H9 (cell line): Measurements from ENCODE around the gene NOX5. TPM values are rescaled to one million over a fixed set of nuclear protein-coding genes. Genes with fewer than 3 reads are reported as not detected.

Experiments used
- DNase-seq: peaks from one replicate; pipeline ENCODE4 v3.0.0-alpha.2; 2017
- H2AFZ ChIP-seq: one replicate; pipeline ENCODE4 v1.6.1; 2013; ENCODE audit warnings: mild to moderate bottlenecking, low read length, control low read depth, moderate library complexity
- H2AK5ac ChIP-seq: 2 replicates; pipeline ENCODE4 v1.6.1; 2013; ENCODE audit warnings: low read length, control low read depth, mixed read lengths; ENCODE audit not compliant: insufficient read length
- H2BK120ac ChIP-seq: one replicate; pipeline ENCODE4 v1.6.1; 2013; ENCODE audit warnings: low read depth, mild to moderate bottlenecking, low read length, control low read depth, inconsistent platforms; ENCODE audit not compliant: poor library complexity, severe bottlenecking
- H2BK12ac ChIP-seq: 2 replicates; pipeline ENCODE4 v1.6.1; 2013; ENCODE audit warnings: low read length, control low read depth, mixed read lengths, low read depth; ENCODE audit not compliant: insufficient read length
- H2BK15ac ChIP-seq: 2 replicates; pipeline ENCODE4 v1.6.1; 2013; ENCODE audit warnings: low read depth, low read length, control low read depth
- H2BK20ac ChIP-seq: one replicate; pipeline ENCODE4 v1.6.1; 2013; ENCODE audit warnings: low read depth, mild to moderate bottlenecking, low read length, control low read depth, inconsistent platforms; ENCODE audit not compliant: poor library complexity, severe bottlenecking
- H2BK5ac ChIP-seq: 2 replicates; pipeline ENCODE4 v1.6.1; 2013; ENCODE audit warnings: low read length, control low read depth, mixed read lengths; ENCODE audit not compliant: insufficient read length
- H3K14ac ChIP-seq: 2 replicates; pipeline ENCODE4 v1.6.1; 2013; ENCODE audit warnings: low read length, control low read depth; ENCODE audit not compliant: insufficient read depth
- H3K18ac ChIP-seq: 2 replicates; pipeline ENCODE4 v1.6.1; 2013; ENCODE audit warnings: low read depth, mild to moderate bottlenecking, mixed read lengths, low read length, control low read depth; ENCODE audit not compliant: insufficient read length
- H3K23ac ChIP-seq: 2 replicates; pipeline ENCODE4 v1.6.1; 2013; ENCODE audit warnings: low read length, control low read depth, mixed read lengths, low read depth; ENCODE audit not compliant: insufficient read length
- H3K23me2 ChIP-seq: 2 replicates; pipeline ENCODE4 v1.6.1; 2013; ENCODE audit warnings: low read depth, mild to moderate bottlenecking, mixed read lengths, low read length, control low read depth; ENCODE audit not compliant: insufficient read length, poor library complexity, severe bottlenecking
- H3K27ac ChIP-seq: 2 replicates; pipeline ENCODE4 v1.5.1; 2013; ENCODE audit warnings: low read length, control low read depth, mixed read lengths, low read depth; ENCODE audit not compliant: insufficient read length
- H3K27me3 ChIP-seq: 2 replicates; pipeline ENCODE4 v1.6.1; 2013; ENCODE audit warnings: low read length, control low read depth, inconsistent platforms; ENCODE audit not compliant: insufficient read depth
- H3K4ac ChIP-seq: 2 replicates; pipeline ENCODE4 v1.6.1; 2013; ENCODE audit warnings: low read depth, mild to moderate bottlenecking, control low read depth, inconsistent platforms, low read length, moderate library complexity
- H3K4me1 ChIP-seq: 2 replicates; pipeline ENCODE4 v1.6.1; 2013; ENCODE audit warnings: low read length, control low read depth, inconsistent platforms; ENCODE audit not compliant: insufficient read depth
- H3K4me2 ChIP-seq: 2 replicates; pipeline ENCODE4 v1.6.1; 2013; ENCODE audit warnings: low read length, control low read depth, mixed read lengths; ENCODE audit not compliant: insufficient read length, insufficient read depth
- H3K56ac ChIP-seq: 2 replicates; pipeline ENCODE4 v1.6.1; 2013; ENCODE audit warnings: low read depth, mild to moderate bottlenecking, mixed read lengths, low read length, control low read depth; ENCODE audit not compliant: insufficient read length
- H3K79me1 ChIP-seq: 2 replicates; pipeline ENCODE4 v1.6.1; 2013; ENCODE audit warnings: low read depth, mild to moderate bottlenecking, moderate library complexity, low read length, control low read depth, inconsistent platforms; ENCODE audit not compliant: insufficient read depth, poor library complexity, severe bottlenecking
- H3K79me2 ChIP-seq: 2 replicates; pipeline ENCODE4 v1.6.1; 2013; ENCODE audit warnings: low read length, control low read depth, inconsistent platforms; ENCODE audit not compliant: insufficient read depth
- H3K9ac ChIP-seq: 2 replicates; pipeline ENCODE4 v1.6.1; 2013; ENCODE audit warnings: low read length, control low read depth, mixed read lengths; ENCODE audit not compliant: insufficient read length; ENCODE audit errors: extremely low read depth
- H3K9me3 ChIP-seq: one replicate; pipeline ENCODE4 v1.6.1; 2013; ENCODE audit warnings: low read depth, low read length, inconsistent platforms; ENCODE audit not compliant: control insufficient read depth
- H3T11ph ChIP-seq: one replicate; pipeline ENCODE4 v1.6.1; 2013; ENCODE audit warnings: mild to moderate bottlenecking, low read length, control low read depth, inconsistent platforms
- H4K20me1 ChIP-seq: one replicate; pipeline ENCODE4 v1.6.1; 2013; ENCODE audit not compliant: control insufficient read depth, insufficient read length, insufficient read depth
- H4K5ac ChIP-seq: 2 replicates; pipeline ENCODE4 v1.6.1; 2013; ENCODE audit warnings: low read depth, mild to moderate bottlenecking, mixed read lengths, low read length, control low read depth; ENCODE audit not compliant: insufficient read length
- H4K8ac ChIP-seq: replicated peaks from 2 replicates; pipeline ENCODE4 v1.6.1; 2013; ENCODE audit warnings: low read length, control low read depth, mixed read lengths, low read depth; ENCODE audit not compliant: insufficient read length
- H4K91ac ChIP-seq: 2 replicates; pipeline ENCODE4 v1.6.1; 2013; ENCODE audit warnings: low read depth, mild to moderate bottlenecking, moderate library complexity, mixed read lengths, low read length, control low read depth; ENCODE audit not compliant: insufficient read length
- H3K27ac Mint-ChIP-seq, 3 experiments: 2 replicates in 2 of 3; 3 replicates in 1 of 3; pipeline ENCODE4 v1.8.0; 2020 to 2021; ENCODE audit warnings: mixed read lengths in 3 of 3, mild to moderate bottlenecking in 1 of 3, moderate library complexity in 1 of 3
- H3K27me3 Mint-ChIP-seq: 2 replicates; pipeline ENCODE4 v1.8.0; 2021; ENCODE audit warnings: low read depth, mild to moderate bottlenecking, moderate library complexity, mixed read lengths
- H3K36me3 Mint-ChIP-seq, 3 experiments: 2 replicates in 2 of 3; 3 replicates in 1 of 3; pipeline ENCODE4 v1.8.0; 2020 to 2021; ENCODE audit warnings: low read depth in 3 of 3, mixed read lengths in 3 of 3; ENCODE audit not compliant: insufficient read depth in 1 of 3
- H3K4me1 Mint-ChIP-seq, 2 experiments: 2 replicates each; pipeline ENCODE4 v1.8.0; 2020; ENCODE audit warnings: mixed read lengths in 2 of 2
- H3K4me3 Mint-ChIP-seq, 2 experiments: 2 replicates in 1 of 2; 3 replicates in 1 of 2; pipeline ENCODE4 v1.8.0; 2020 to 2021; ENCODE audit warnings: mild to moderate bottlenecking in 2 of 2, mixed read lengths in 2 of 2, moderate library complexity in 1 of 2
- H3K9me3 Mint-ChIP-seq, 2 experiments: 2 replicates in 1 of 2; 3 replicates in 1 of 2; pipeline ENCODE4 v1.8.0; 2020; ENCODE audit warnings: mild to moderate bottlenecking in 2 of 2, mixed read lengths in 2 of 2, moderate library complexity in 1 of 2
- CTCF ChIP-seq: fragments of 200-600 bp; sonication (generic); conservative IDR thresholded peaks from 3 replicates; pipeline ENCODE4 v1.8.0; 2021; ENCODE audit warnings: antibody characterized with exemption, mild to moderate bottlenecking
- WGBS: extraction: QIAGEN DNeasy Blood & Tissue Kit; methylation state at CpG from one replicate; pipeline ENCODE4 v1.1.7; 2013; ENCODE audit warnings: missing lambda C conversion rate, low lambda C conversion rate, mixed read lengths; ENCODE audit not compliant: insufficient read length; ENCODE audit errors: extremely low coverage; 5-methylcytosine and 5-hydroxymethylcytosine counted together
- total RNA-seq: library from RNA; stranded (reverse); gene quantifications from 2 replicates; pipeline ENCODE4 v1.2.1, GENCODE V29; 2021

Gene NOX5
- total RNA-seq, 1 experiment from 2014 or later, result 0.04 TPM

GRCh38 chr15:69016021-69016595 lies 1.6 kb downstream of the NOX5 start:
- TF ChIP-seq CTCF, result no peak
- DNase-seq, result no peak
- Histone ChIP-seq H3K27ac (no peak overlapping the region), H3K9ac (no peak overlapping the region), H3K79me1 (no peaks in the 10 kb centered on the region), H3K4ac (no peak overlapping the region), H3K56ac (no peak overlapping the region), H2AFZ (no peak overlapping the region), H3K23ac (no peak overlapping the region), H3K4me2 (no peak overlapping the region), H3K9me3 (no peaks in the 10 kb centered on the region), H2BK120ac (no peak overlapping the region), H2BK20ac (no peak overlapping the region), H4K5ac (no peak overlapping the region), H4K20me1 (peaks cover 3% of the 10 kb centered on the region), H3K79me2 (no peaks in the 10 kb centered on the region), H3K4me1 (no peaks in the 10 kb centered on the region), H4K91ac (no peak overlapping the region), H2BK5ac (no peak overlapping the region), H3T11ph (no peak overlapping the region), H3K27me3 (no peaks in the 10 kb centered on the region), H2AK5ac (no peak overlapping the region), H2BK12ac (no peak overlapping the region), H2BK15ac (no peak overlapping the region), H3K18ac (no peak overlapping the region), H3K14ac (no peak overlapping the region), H4K8ac (no peak overlapping the region), H3K23me2 (no peaks in the 10 kb centered on the region)
- no peaks in the 10 kb centered on the region for H3K9me3 Mint-ChIP-seq
- H3K4me1 Mint-ChIP-seq, result peaks cover 3 to 16% of the 10 kb centered on the region in 2 experiments; a peak in 3 of 4 replicates
- WGBS, result no CpG with 5 or more reads among the region's 5 CpGs
- peaks cover 14% of the 10 kb centered on the region for H3K27me3 Mint-ChIP-seq
- no peak overlapping the region for H3K4me3 Mint-ChIP-seq
- H3K36me3 Mint-ChIP-seq, result no peaks in the 10 kb centered on the region
- H3K27ac Mint-ChIP-seq, result no peak overlapping the region
